GM10266 (cell line): ENCODE results near the gene BCL2L13.

Experiments
- DNase-seq: peaks from one replicate; pipeline ENCODE4 v3.0.0; 2012; ENCODE audit errors: extremely low spot score
- CTCF ChIP-seq: IDR thresholded peaks from 2 replicates; pipeline ENCODE4 v1.5.1; 2012; ENCODE audit warnings: mild to moderate bottlenecking, low read depth; ENCODE audit not compliant: control insufficient read depth, insufficient read depth; ENCODE audit errors: missing control alignments

BCL2L13 gene

GRCh38 chr22:17705546-17705945 is 67.0 kb downstream of the BCL2L13 start:
- no peak for DNase-seq
- no peak for TF ChIP-seq CTCF

DNA sequence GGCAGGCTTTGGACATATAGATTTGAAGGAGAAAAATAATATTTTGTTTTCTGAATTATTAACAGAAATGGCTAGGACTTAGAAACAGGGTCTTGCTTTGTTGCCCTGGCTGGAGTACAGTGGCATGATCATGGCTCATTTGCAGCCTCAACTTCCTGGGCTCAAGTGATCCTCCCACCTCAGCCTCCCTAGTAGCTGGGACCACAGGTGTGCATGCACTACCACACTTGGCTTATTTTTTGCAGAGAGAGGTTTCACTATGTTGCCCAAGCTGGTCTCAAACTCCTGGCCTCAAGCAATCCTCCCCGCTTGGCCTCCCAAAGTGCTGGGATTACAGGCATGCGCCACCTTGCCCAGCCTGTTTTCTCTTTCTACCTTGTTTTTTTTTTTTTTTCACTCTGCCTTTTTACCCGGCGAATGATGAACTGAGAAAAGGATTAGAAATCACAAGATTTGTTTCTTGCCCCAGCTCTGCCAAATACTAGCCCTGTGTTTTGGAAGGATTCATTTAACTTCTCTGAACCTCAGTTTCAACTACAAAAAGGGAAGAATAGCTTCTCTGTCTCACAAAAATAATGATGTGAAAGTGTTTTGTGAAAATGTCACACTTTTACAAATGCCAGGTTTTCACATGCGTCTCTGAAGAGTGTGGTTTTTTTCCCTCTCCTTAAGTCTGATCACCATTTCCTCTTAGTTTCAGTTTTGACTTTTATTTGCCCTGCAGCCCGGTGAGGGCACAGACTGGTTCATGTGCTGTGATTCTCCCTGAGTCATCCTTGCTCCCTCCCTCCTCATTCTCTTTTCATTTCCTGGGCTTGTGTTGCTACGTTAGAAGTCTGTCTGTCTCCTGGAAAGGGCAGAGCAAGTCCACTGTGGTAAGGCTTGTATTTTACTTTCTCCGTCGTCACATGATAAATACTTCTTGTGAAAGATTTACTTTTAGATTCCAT is 67.7 kb downstream of the BCL2L13 start:
- DNase-seq, result peak; percentile 30
- TF ChIP-seq CTCF, result no peak

- no peak for DNase-seq
- TF ChIP-seq CTCF, result no peak
Measured at GRCh38 chr22:17706947-17707346, 68.4 kb downstream of the BCL2L13 start.

GRCh38 chr22:17707526-17707925 is 69.0 kb downstream of the BCL2L13 start:
- no peak for TF ChIP-seq CTCF
- no peak for DNase-seq

DNA sequence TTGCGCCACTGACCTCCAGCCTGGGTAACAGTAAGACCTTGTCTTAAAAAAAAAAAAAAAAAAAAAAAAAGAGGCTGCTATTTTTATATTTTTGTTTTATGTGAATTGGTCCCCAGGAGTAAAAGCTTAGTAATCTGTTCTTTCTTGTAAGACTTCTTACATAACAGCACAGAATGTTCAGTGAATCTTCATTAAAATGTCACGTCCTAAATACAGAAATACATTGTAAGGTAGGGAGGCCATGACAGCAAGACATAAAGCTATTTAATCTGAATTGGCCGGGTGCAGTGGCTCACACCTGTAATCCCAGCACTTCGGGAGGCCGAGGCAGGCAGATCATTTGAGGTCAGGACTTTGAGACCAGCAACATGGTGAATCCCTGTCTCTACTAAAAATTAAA is 71.5 kb downstream of the BCL2L13 start:
- TF ChIP-seq CTCF, result no peak
- DNase-seq, result no peak

GRCh38 chr22:17712441-17712840 is 73.9 kb downstream of the BCL2L13 start:
- no peak for DNase-seq

GRCh38 chr22:17716529-17716928 is 78.0 kb downstream of the BCL2L13 start:
- no peak for TF ChIP-seq CTCF

More at GRCh38 chr22:17712441-17712840, 73.9 kb downstream of the BCL2L13 start:
- TF ChIP-seq CTCF, result no peak

More at GRCh38 chr22:17716529-17716928, 78.0 kb downstream of the BCL2L13 start:
- DNase-seq, result no peak
